Smooth muscle cell (in vitro differentiated cells): ENCODE measurements around the gene ZNF521. TPM values are rescaled to one million over a fixed set of nuclear protein-coding genes. Genes with fewer than 3 reads are reported as not detected.

Source experiments
- DNase-seq: peaks from one replicate; lab custom pipeline; 2025; ENCODE audit not compliant: unreplicated experiment; lab: John Stamatoyannopoulos, UW
- H2AFZ ChIP-seq: fragments of 200-600 bp; sonication (generic); 2 replicates; pipeline ENCODE4 v1.6.0; 2016; ENCODE audit warnings: antibody characterized with exemption, low read depth, mild to moderate bottlenecking
- H3F3A ChIP-seq: fragments of 200-600 bp; sonication (generic); 2 replicates; pipeline ENCODE4 v1.6.0; 2017; ENCODE audit warnings: antibody characterized with exemption, low read depth
- H3K27ac ChIP-seq: fragments of 200-600 bp; sonication (generic); 2 replicates; pipeline ENCODE4 v1.5.1; 2016; ENCODE audit warnings: low read depth, mild to moderate bottlenecking
- H3K27me3 ChIP-seq: fragments of 200-600 bp; sonication (generic); 2 replicates; pipeline ENCODE4 v1.6.1; 2016; ENCODE audit warnings: low read depth, mild to moderate bottlenecking
- H3K36me3 ChIP-seq: fragments of 200-600 bp; sonication (generic); 2 replicates; pipeline ENCODE4 v1.5.1; 2016; ENCODE audit warnings: low read depth
- H3K4me1 ChIP-seq: fragments of 200-600 bp; sonication (generic); 2 replicates; pipeline ENCODE4 v1.5.1; 2016; ENCODE audit warnings: low read depth
- H3K4me2 ChIP-seq: fragments of 200-600 bp; sonication (generic); 2 replicates; pipeline ENCODE4 v1.6.0; 2016; ENCODE audit warnings: mild to moderate bottlenecking
- H3K4me3 ChIP-seq: fragments of 200-600 bp; sonication (generic); 2 replicates; pipeline ENCODE4 v1.5.1; 2016; ENCODE audit warnings: mild to moderate bottlenecking
- H3K79me2 ChIP-seq: fragments of 200-600 bp; sonication (generic); 2 replicates; pipeline ENCODE4 v1.6.0; 2016; ENCODE audit warnings: low read depth, mild to moderate bottlenecking
- H3K9ac ChIP-seq: fragments of 200-600 bp; sonication (generic); 2 replicates; pipeline ENCODE4 v1.6.0; 2016; ENCODE audit warnings: low read depth
- H3K9me3 ChIP-seq: fragments of 200-600 bp; sonication (generic); replicated peaks from 2 replicates; pipeline ENCODE4 v1.5.1; 2016; ENCODE audit warnings: low read depth
- H4K20me1 ChIP-seq: fragments of 200-600 bp; sonication (generic); 2 replicates; pipeline ENCODE4 v1.6.0; 2016; ENCODE audit warnings: low read depth
- CTCF ChIP-seq: fragments of 200-600 bp; sonication (generic); IDR thresholded peaks from 2 replicates; pipeline ENCODE4 v1.5.1; 2017; ENCODE audit warnings: borderline replicate concordance, mild to moderate bottlenecking, antibody characterized with exemption; ENCODE audit not compliant: insufficient read depth, poor library complexity, severe bottlenecking
- WGBS: methylation state at CpG from one replicate; pipeline ENCODE4 v1.1.7; 2016; ENCODE audit warnings: low lambda C conversion rate; 5-methylcytosine and 5-hydroxymethylcytosine counted together
- polyA plus RNA-seq: library from polyadenylated mRNA; unstranded; fragments of >200 nt; fragmentation: Nextera tagmentation; extraction: Ambion mirVana; gene quantifications from 2 replicates; pipeline ENCODE4 v1.2.1, GENCODE V29; 2016
- total RNA-seq: library from RNA; depleted of rRNA; stranded (reverse); fragments of >200 nt; gene quantifications from 2 replicates; pipeline ENCODE4 v1.2.3, GENCODE V29; 2014

Gene ZNF521
- total and polyA plus RNA-seq, 2 experiments from 2014 or later: 19.9 to 36.4 TPM

GRCh38 chr18:25047983-25048382 lies 304.0 kb downstream of the ZNF521 start:
- 25% methylated on average over 9 of the region's 9 CpGs for WGBS
- Histone ChIP-seq H3K4me3 (no peak overlapping the region), H3K79me2 (no peaks in the 10 kb centered on the region), H3K36me3 (no peaks in the 10 kb centered on the region), H3K4me1 (peaks cover 11% of the 10 kb centered on the region), H3K27ac (no peak overlapping the region), H3K4me2 (no peak overlapping the region), H3K9me3 (no peaks in the 10 kb centered on the region), H3K27me3 (peaks cover 43% of the 10 kb centered on the region), H4K20me1 (no peaks in the 10 kb centered on the region), H3F3A (no peaks in the 10 kb centered on the region), H3K9ac (no peak overlapping the region), H2AFZ (no peak overlapping the region)
- DNase-seq: no peak
- TF ChIP-seq CTCF: no peak

- DNase-seq: no peak
- H2AFZ ChIP-seq: no peak overlapping the region
- H3K36me3 ChIP-seq: no peaks in the 10 kb centered on the region
- H3K79me2 ChIP-seq: no peaks in the 10 kb centered on the region
- no peak for TF ChIP-seq CTCF
- H3F3A ChIP-seq: no peaks in the 10 kb centered on the region
- no peak overlapping the region for H3K9ac ChIP-seq
- no peak overlapping the region for H3K4me2 ChIP-seq
- H3K4me3 ChIP-seq: no peak overlapping the region
- WGBS: 73% methylated on average over 3 of the region's 3 CpGs
- H3K27me3 ChIP-seq: peaks cover 49% of the 10 kb centered on the region
- H3K4me1 ChIP-seq: peaks cover 11% of the 10 kb centered on the region
- no peaks in the 10 kb centered on the region for H4K20me1 ChIP-seq
- H3K9me3 ChIP-seq: no peaks in the 10 kb centered on the region
- H3K27ac ChIP-seq: no peak overlapping the region
Observed at GRCh38 chr18:25047421-25047820, 304.5 kb downstream of the ZNF521 start.

GRCh38 chr18:25044694-25045093 lies 307.3 kb downstream of the ZNF521 start:
- TF ChIP-seq CTCF: no peak
- H3K36me3 ChIP-seq: no peaks in the 10 kb centered on the region

GRCh38 chr18:25043104-25043503 lies 308.9 kb downstream of the ZNF521 start:
- Histone ChIP-seq H3K79me2 (no peaks in the 10 kb centered on the region), H3K27me3 (peaks cover 72% of the 10 kb centered on the region), H3K4me1 (peaks cover 16% of the 10 kb centered on the region), H3K36me3 (no peaks in the 10 kb centered on the region), H2AFZ (no peak overlapping the region), H4K20me1 (no peaks in the 10 kb centered on the region), H3K9me3 (no peaks in the 10 kb centered on the region), H3K4me3 (no peak overlapping the region), H3K9ac (no peak overlapping the region), H3K27ac (no peak overlapping the region), H3K4me2 (no peak overlapping the region), H3F3A (no peaks in the 10 kb centered on the region)
- TF ChIP-seq CTCF: no peak
- DNase-seq: no peak
- WGBS: 96% methylated on average over 4 of the region's 4 CpGs

More at GRCh38 chr18:25044694-25045093, 307.3 kb downstream of the ZNF521 start:
- H3F3A ChIP-seq: no peaks in the 10 kb centered on the region
- DNase-seq: no peak
- H3K9me3 ChIP-seq: no peaks in the 10 kb centered on the region
- H3K27ac ChIP-seq: no peak overlapping the region
- no peaks in the 10 kb centered on the region for H3K79me2 ChIP-seq
- peaks cover 11% of the 10 kb centered on the region for H3K4me1 ChIP-seq
- no peak overlapping the region for H3K4me3 ChIP-seq
- no peak overlapping the region for H3K4me2 ChIP-seq
- H4K20me1 ChIP-seq: no peaks in the 10 kb centered on the region
- H3K9ac ChIP-seq: no peak overlapping the region
- WGBS: 84% methylated on average over 2 of the region's 2 CpGs
- no peak overlapping the region for H2AFZ ChIP-seq
- peaks cover 73% of the 10 kb centered on the region for H3K27me3 ChIP-seq
